BJ (cell line): ENCODE measurements around the gene PNPLA7. TPM values are rescaled to one million over a fixed set of nuclear protein-coding genes. Genes with fewer than 3 reads are reported as not detected.

Experiments
- CTCF ChIA-PET: fragments of 350-600 bp; formaldehyde crosslinking; extraction: SDS; loops from one replicate; lab custom pipeline; 2021; ENCODE audit warnings: antibody characterized with exemption, inconsistent platforms; lab: Yijun Ruan, JAX
- POLR2A ChIA-PET: fragments of 300-600 bp; sonication (Branson Sonifier 250); formaldehyde crosslinking; extraction: SDS; loops from one replicate; lab custom pipeline; 2021; ENCODE audit warnings: antibody characterized with exemption; lab: Charles Lee
- DNase-seq: peaks from one replicate; pipeline ENCODE4 v3.0.0-alpha.2; 2011; ENCODE audit warnings: low read depth
- H3K27me3 ChIP-seq: 2 replicates; pipeline ENCODE4 v1.6.0; 2011; ENCODE audit warnings: low read length; ENCODE audit not compliant: control insufficient read depth, insufficient read depth
- H3K36me3 ChIP-seq: 2 replicates; pipeline ENCODE4 v1.5.1; 2011; ENCODE audit warnings: low read length; ENCODE audit not compliant: control insufficient read depth, insufficient read depth
- H3K4me3 ChIP-seq: 2 replicates; pipeline ENCODE4 v1.5.1; 2011; ENCODE audit warnings: low read depth, mild to moderate bottlenecking, control low read depth, low read length
- CTCF ChIP-seq: IDR thresholded peaks from 2 replicates; pipeline ENCODE4 v1.5.1; 2011; ENCODE audit warnings: low read depth, mild to moderate bottlenecking, control low read depth, inconsistent platforms, low read length, moderate library complexity; ENCODE audit not compliant: insufficient read depth
- polyA plus RNA-seq: library from polyadenylated mRNA; depleted of rRNA; stranded (reverse); fragments of >200 nt; gene quantifications from 2 replicates; pipeline ENCODE4 v1.2.3, GENCODE V29; 2011

The PNPLA7 gene
- polyA plus RNA-seq, 1 experiment = 0.63 TPM

- Histone ChIP-seq H3K4me3 (no peak overlapping the region), H3K27me3 (no peaks in the 10 kb centered on the region), H3K36me3 (peaks cover 10% of the 10 kb centered on the region)
- TF ChIP-seq CTCF = no peak
- ChIA-PET POLR2A (no interaction called here), CTCF (interaction anchor here (0.8 to 1.7 kb wide), 3 partner anchors 16 to 164 kb away, joined by 3 to 8 read pairs (median 5); partner anchors contain the start of gene EXD3)
- no peak for DNase-seq
Observed at GRCh38 chr9:137446851-137447471, 103.2 kb downstream of the PNPLA7 start.

GRCh38 chr9:137445930-137446431 is 104.2 kb downstream of the PNPLA7 start:
- CTCF ChIA-PET = interaction anchor here (0.7 to 2.9 kb wide), 13 partner anchors 9 to 169 kb away, joined by 3 to 13 read pairs (median 4); partner anchors contain the start of genes EXD3, NOXA1, NRARP and NSMF
- Histone ChIP-seq H3K4me3 (no peak overlapping the region), H3K27me3 (no peaks in the 10 kb centered on the region), H3K36me3 (peaks cover 10% of the 10 kb centered on the region)
- POLR2A ChIA-PET = no interaction called here
- DNase-seq = no peak
- no peak for TF ChIP-seq CTCF

GRCh38 chr9:137445275-137445807 is 104.9 kb downstream of the PNPLA7 start:
- CTCF ChIA-PET = interaction anchor here (0.7 to 2.9 kb wide), 15 partner anchors 8 to 211 kb away, joined by 3 to 13 read pairs (median 4); partner anchors contain the start of genes EXD3, NOXA1, NRARP and NSMF
- Histone ChIP-seq H3K4me3 (no peak overlapping the region), H3K36me3 (peaks cover 10% of the 10 kb centered on the region), H3K27me3 (no peaks in the 10 kb centered on the region)
- TF ChIP-seq CTCF = peak; percentile 91
- POLR2A ChIA-PET = no interaction called here
- DNase-seq = peak; percentile 31

DNA sequence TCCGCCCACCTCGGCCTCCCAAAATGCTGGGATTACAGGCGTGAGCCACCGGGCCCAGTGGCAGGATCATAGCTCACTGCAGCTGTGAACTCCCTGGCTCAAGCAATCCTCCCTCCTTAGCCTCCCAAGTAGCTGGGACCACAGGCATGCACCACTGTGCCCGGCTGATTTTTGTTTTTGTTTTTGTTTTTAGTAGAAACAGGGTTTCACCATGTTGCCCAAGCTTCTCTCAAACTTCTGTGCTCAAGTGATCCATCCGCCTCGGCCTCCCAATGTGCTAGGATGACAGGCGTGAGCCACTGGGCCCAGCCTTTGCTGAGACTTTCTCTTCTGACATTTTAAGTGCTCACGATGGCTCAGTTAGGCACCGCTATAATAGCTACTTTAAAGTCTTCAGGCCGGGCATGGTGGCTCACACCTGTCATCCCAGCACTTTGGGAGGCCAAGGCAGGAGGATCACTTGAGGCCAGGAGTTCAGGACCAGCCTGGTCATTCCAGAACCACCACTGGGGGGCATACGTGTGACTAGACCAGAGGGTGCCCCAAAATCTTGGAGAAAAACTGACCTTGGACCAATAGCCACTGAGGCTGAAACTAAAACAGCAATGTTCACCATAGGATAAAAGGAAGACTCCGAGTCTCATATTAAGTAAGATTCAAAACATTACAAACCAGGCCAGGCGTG is 106.0 kb downstream of the PNPLA7 start:
- ChIA-PET POLR2A (no interaction called here), CTCF (interaction anchor here (1.0 to 3.6 kb wide), 9 partner anchors 8 to 210 kb away, joined by 3 to 27 read pairs (median 4); partner anchors contain the start of genes EXD3, NOXA1 and NRARP)
- Histone ChIP-seq H3K27me3 (no peaks in the 10 kb centered on the region), H3K36me3 (peaks cover 4% of the 10 kb centered on the region), H3K4me3 (no peak overlapping the region)
- no peak for TF ChIP-seq CTCF
- DNase-seq = no peak

GRCh38 chr9:137441935-137442321 is 108.3 kb downstream of the PNPLA7 start:
- no peak for DNase-seq
- Histone ChIP-seq H3K36me3 (no peaks in the 10 kb centered on the region), H3K4me3 (no peak overlapping the region), H3K27me3 (no peaks in the 10 kb centered on the region)
- POLR2A ChIA-PET = interaction anchor here (0.6 kb wide), 1 partner anchor 253 kb away, joined by 6 read pairs; no protein-coding TSS in a partner anchor
- CTCF ChIA-PET = interaction anchor here (0.7 to 3.6 kb wide), 2 partner anchors 18 to 57 kb away, joined by 3 to 27 read pairs; partner anchors contain the start of genes EXD3 and NOXA1
- TF ChIP-seq CTCF = no peak
